ENCODE measurements around the gene INVS. TPM values are rescaled to one million over a fixed set of nuclear protein-coding genes. Genes with fewer than 3 reads are reported as not detected.

Gene INVS
- total RNA-seq, 2 experiments from 2014 or later: 18.0 to 20.4 TPM

GRCh38 chr9:100306283-100306682, 207.2 kb downstream of the INVS start:
- ATAC-seq: no peak
- Mint-ChIP-seq H3K36me3 (ENCODE audit: low read depth) (peaks cover 77% of the 10 kb centered on the region), H3K27me3 (no peaks in the 10 kb centered on the region), H3K4me1 (ENCODE audit: low read depth) (peaks cover 17% of the 10 kb centered on the region), H3K27ac (no peak overlapping the region), H3K4me3 (no peak overlapping the region), H3K9me3 (peaks cover 3% of the 10 kb centered on the region)
- TF ChIP-seq CTCF (IDR thresholded peaks at IDR 0.05): no peak
- intact Hi-C loops (cut with micrococcal nuclease): no loop called here
- no peak for DNase-seq
- ChIA-PET POLR2A (no interaction called here), CTCF (no interaction called here)

- ATAC-seq (no peak), DNase-seq (no peak)
- no peaks in the 10 kb centered on the region for H3K27me3 Mint-ChIP-seq
- no peak overlapping the region for H3K4me3 Mint-ChIP-seq
- TF ChIP-seq CTCF (IDR thresholded peaks at IDR 0.05): no peak
- intact Hi-C loops (cut with micrococcal nuclease): no loop called here
- H3K4me1 Mint-ChIP-seq (ENCODE audit: low read depth): peaks cover 23% of the 10 kb centered on the region
- ChIA-PET CTCF (no interaction called here), POLR2A (no interaction called here)
- peaks cover 4% of the 10 kb centered on the region for H3K9me3 Mint-ChIP-seq
- H3K36me3 Mint-ChIP-seq (ENCODE audit: low read depth): peaks cover 76% of the 10 kb centered on the region
- H3K27ac Mint-ChIP-seq: no peak overlapping the region
Observed at GRCh38 chr9:100307080-100307479, 208.0 kb downstream of the INVS start.

- Mint-ChIP-seq H3K36me3 (ENCODE audit: low read depth) (peaks cover 68% of the 10 kb centered on the region), H3K4me3 (no peak overlapping the region), H3K27ac (peak overlapping the region; percentile 9), H3K4me1 (ENCODE audit: low read depth) (peaks cover 29% of the 10 kb centered on the region), H3K9me3 (peaks cover 4% of the 10 kb centered on the region), H3K27me3 (no peaks in the 10 kb centered on the region)
- DNase-seq (no peak), ATAC-seq (no peak)
- POLR2A ChIA-PET: no interaction called here
- CTCF ChIA-PET: no interaction called here
- TF ChIP-seq CTCF (IDR thresholded peaks at IDR 0.05): no peak
- intact Hi-C loops (cut with micrococcal nuclease): no loop called here
Observed at GRCh38 chr9:100308965-100309564, 210.0 kb downstream of the INVS start.

- ChIA-PET POLR2A (no interaction called here), CTCF (no interaction called here)
- TF ChIP-seq CTCF (IDR thresholded peaks at IDR 0.05): no peak
- intact Hi-C loops (cut with micrococcal nuclease): no loop called here
- ATAC-seq: no peak
- DNase-seq: no peak
- Mint-ChIP-seq H3K9me3 (peaks cover 4% of the 10 kb centered on the region), H3K27me3 (no peaks in the 10 kb centered on the region), H3K4me3 (no peak overlapping the region), H3K27ac (no peak overlapping the region), H3K4me1 (ENCODE audit: low read depth) (peaks cover 26% of the 10 kb centered on the region), H3K36me3 (ENCODE audit: low read depth) (peaks cover 69% of the 10 kb centered on the region)
Observed at GRCh38 chr9:100309992-100310391, 210.9 kb downstream of the INVS start.

GRCh38 chr9:100315561-100315960, 216.5 kb downstream of the INVS start:
- TF ChIP-seq CTCF (IDR thresholded peaks at IDR 0.05): no peak
- ChIA-PET POLR2A (no interaction called here), CTCF (no interaction called here)

More at GRCh38 chr9:100315561-100315960, 216.5 kb downstream of the INVS start:
- no peak for ATAC-seq
- Mint-ChIP-seq H3K4me1 (ENCODE audit: low read depth) (peaks cover 33% of the 10 kb centered on the region), H3K9me3 (peaks cover 4% of the 10 kb centered on the region), H3K27ac (no peak overlapping the region), H3K36me3 (ENCODE audit: low read depth) (peaks cover 70% of the 10 kb centered on the region), H3K27me3 (no peaks in the 10 kb centered on the region), H3K4me3 (no peak overlapping the region)
- DNase-seq: no peak
- intact Hi-C loops (cut with micrococcal nuclease): no loop called here

Data from activated CD8-positive, alpha-beta T cell treated with anti-CD3 and anti-CD28 coated beads for 36 hours (primary cell).